HG03103 (cell line): ENCODE results near the gene MGAT3.

Experiments used
- ATAC-seq: cut with Tn5 transposase; IDR thresholded peaks from one replicate; pipeline ENCODE4 v1.9.1; 2021; ENCODE audit warnings: low read depth; ENCODE audit not compliant: unreplicated experiment

Gene MGAT3

GRCh38 chr22:39469681-39470450 is 13.1 kb downstream of the MGAT3 start:
- no peak for ATAC-seq

- ATAC-seq: no peak
Measured at GRCh38 chr22:39470451-39471291, 13.9 kb downstream of the MGAT3 start.

- no peak for ATAC-seq
Measured at GRCh38 chr22:39471381-39472141, 14.7 kb downstream of the MGAT3 start.

- no peak for ATAC-seq
Measured at GRCh38 chr22:39472570-39473556, 16.1 kb downstream of the MGAT3 start.

DNA sequence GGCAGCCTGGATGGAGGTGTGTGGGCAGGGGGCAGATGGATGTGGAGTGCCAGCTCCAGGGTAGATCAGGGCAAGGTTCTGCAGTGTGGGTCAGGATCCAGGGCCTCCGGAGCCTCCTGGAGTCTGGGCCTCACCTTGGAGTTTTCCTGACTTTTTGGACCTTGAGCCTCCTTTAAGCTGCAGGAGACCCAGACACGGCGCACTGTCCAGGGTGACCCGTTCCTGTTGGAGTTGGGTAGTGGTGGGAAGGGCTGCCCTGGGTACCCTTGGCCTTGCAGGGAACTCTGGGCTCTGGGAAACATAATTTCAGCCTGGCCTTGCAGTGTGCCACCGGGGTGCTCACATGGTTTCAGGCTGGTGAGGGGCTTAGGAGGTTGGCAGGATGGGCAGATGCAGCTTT is 17.0 kb downstream of the MGAT3 start:
- no peak for ATAC-seq

- ATAC-seq: no peak
Measured at GRCh38 chr22:39474351-39475111, 17.7 kb downstream of the MGAT3 start.

GRCh38 chr22:39475337-39475736 is 18.5 kb downstream of the MGAT3 start:
- no peak for ATAC-seq

DNA sequence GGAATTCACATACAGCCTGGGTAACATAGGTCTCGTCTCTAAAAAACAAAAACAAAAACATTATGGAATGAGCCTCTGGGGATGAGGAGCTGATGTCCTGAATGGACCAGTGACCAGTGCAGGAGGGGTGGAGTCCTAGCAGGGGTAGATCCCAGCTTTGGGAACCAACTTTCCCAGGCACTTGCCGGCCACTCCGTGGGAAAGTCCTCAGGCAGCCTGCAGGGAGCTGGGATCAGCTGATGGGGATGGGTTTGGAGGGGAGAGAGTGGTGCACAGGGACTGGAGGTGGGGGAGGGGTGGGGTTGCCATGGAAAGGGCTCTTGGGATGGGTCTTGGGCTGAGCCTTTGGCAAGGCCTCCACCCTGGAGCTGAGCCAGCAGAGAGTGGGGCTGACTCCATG is 19.1 kb downstream of the MGAT3 start:
- ATAC-seq: no peak

GRCh38 chr22:39476664-39477063 is 19.9 kb downstream of the MGAT3 start:
- ATAC-seq: no peak

DNA sequence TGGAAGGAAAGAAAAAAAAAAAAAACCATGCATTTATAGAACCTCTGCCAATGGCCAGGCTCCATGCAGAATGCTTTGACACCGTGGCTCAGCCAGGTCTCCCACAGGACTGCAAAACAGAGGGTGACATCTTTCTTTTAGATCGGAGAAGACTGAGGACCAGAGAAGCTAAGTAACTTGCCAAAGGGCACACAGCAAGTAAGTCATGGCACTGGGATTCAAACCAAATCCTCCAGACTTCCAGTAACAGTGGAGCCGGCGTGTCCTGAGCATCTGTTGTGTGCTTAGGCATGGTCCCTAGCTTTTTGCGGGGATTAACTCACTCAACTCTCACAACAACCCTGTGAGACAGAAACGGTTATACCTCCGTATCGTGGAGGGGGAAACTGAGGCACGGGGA is 20.7 kb downstream of the MGAT3 start:
- no peak for ATAC-seq

- ATAC-seq: no peak
Measured at GRCh38 chr22:39478441-39478850, 21.6 kb downstream of the MGAT3 start.

GRCh38 chr22:39479254-39479653 is 22.4 kb downstream of the MGAT3 start:
- ATAC-seq: no peak

- ATAC-seq: no peak
Measured at GRCh38 chr22:39480557-39480956, 23.7 kb downstream of the MGAT3 start.

GRCh38 chr22:39481054-39481453 is 24.2 kb downstream of the MGAT3 start:
- no peak for ATAC-seq

- ATAC-seq: no peak
Measured at GRCh38 chr22:39481595-39481994, 24.8 kb downstream of the MGAT3 start.

DNA sequence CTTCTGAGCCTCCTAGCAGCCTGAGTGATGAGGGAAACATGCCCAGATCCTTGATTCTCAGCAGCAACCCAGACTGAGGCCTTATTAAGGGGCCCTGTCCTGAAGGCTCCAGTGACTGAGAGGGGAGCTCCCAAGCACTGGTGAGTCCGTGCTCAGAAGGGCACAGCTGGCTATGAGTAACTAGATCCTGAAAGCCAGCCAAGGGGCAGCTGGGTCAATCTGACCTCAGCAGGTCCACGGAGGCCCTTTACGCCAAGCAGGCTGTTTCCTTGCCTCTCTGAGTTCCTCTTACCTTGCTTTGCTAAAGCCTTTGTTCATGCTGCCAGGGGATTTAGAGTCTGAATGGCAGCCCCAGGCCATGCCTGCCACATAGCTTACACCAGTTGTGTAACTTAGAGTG is 26.0 kb downstream of the MGAT3 start:
- no peak for ATAC-seq

GRCh38 chr22:39486951-39487825 is 30.4 kb downstream of the MGAT3 start:
- ATAC-seq: no peak

- ATAC-seq: no peak
Measured at GRCh38 chr22:39487826-39488520, 31.2 kb downstream of the MGAT3 start.
